Endothelial cell of umbilical vein (primary cell): Measurements from ENCODE around the gene ADIG.

Experiments
- CTCF ChIP-seq, 2 donors: IDR thresholded peaks; 1 replicate in 1 of 2; 2 replicates in 1 of 2; pipeline ENCODE4 v1.5.1; 2011; ENCODE audit warnings: low read length in 2 of 2, mild to moderate bottlenecking in 2 of 2, moderate library complexity in 2 of 2, control low read depth in 1 of 2, inconsistent platforms in 1 of 2, low read depth in 1 of 2; ENCODE audit not compliant: insufficient read depth in 1 of 2; ENCODE audit errors: extremely low read depth in 1 of 2
- FOS ChIP-seq: IDR thresholded peaks from 2 replicates; pipeline ENCODE4 v1.6.1; 2011; ENCODE audit warnings: mild to moderate bottlenecking, low read length, moderate library complexity, borderline replicate concordance; ENCODE audit not compliant: insufficient read depth
- JUN ChIP-seq: IDR thresholded peaks from 2 replicates; pipeline ENCODE4 v1.6.1; 2011; ENCODE audit warnings: borderline replicate concordance, low read depth; ENCODE audit not compliant: insufficient read length, insufficient read depth
- POLR2A ChIP-seq: IDR thresholded peaks from 2 replicates; pipeline ENCODE4 v1.6.1; 2012; ENCODE audit warnings: low read depth, mild to moderate bottlenecking, control low read depth, low read length
- POLR2AphosphoS5 ChIP-seq: IDR thresholded peaks from 2 replicates; pipeline ENCODE4 v1.6.1; 2012; ENCODE audit warnings: low read depth, mild to moderate bottlenecking, control low read depth, low read length, moderate library complexity; ENCODE audit not compliant: insufficient read depth

DNA sequence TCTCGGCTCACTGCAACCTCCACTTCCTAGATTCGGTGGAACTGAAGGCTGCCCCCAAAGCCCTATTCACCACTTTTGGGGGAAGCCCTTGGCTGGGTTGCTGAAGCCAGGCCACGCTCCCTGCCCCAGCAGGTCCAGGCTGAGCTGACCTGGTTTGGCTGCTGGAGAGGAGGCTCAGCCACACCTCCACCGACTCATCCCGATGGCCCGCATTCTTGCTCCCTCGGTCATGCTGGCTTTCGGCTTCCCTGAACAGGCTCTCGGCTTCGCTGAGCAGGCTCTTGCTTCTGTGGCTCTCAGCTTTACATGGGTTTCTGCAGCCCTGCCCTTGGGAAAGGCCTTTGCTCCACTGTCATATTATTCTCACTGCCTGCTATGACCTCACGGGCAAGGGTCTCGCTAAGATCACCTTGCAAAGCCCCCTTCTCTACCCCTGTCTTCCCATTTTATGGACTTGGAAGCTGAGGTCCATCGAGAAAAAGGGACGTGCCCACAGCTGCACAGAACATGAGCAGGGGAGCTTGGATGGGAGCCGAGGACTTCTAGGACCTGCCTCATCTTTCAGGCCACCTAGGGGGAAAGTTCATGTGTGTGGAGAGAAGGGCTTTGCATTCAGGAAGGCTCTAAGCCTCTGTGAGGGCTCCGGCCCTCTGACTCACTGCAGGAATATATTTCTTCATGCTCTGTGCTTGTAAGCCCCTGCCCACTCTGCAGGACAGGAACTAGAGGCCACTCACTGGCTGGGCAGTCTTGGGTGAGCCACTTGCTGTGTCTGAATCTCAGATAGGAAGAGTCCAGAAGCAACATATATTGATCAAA is 36.2 kb downstream of the ADIG start:
- TF ChIP-seq CTCF (IDR thresholded peaks at IDR 0.05; ENCODE audit: extremely low read depth in 1 of 2, insufficient read depth in 1 of 2, low read depth in 1 of 2, low read length in 2 of 2), result no peak
- TF ChIP-seq POLR2A, result no peak
- no peak for TF ChIP-seq POLR2AphosphoS5
- no peak for TF ChIP-seq JUN
- TF ChIP-seq FOS, result no peak
